ENCODE measurements around the gene ZDHHC1. TPM values are rescaled to one million over a fixed set of nuclear protein-coding genes. Genes with fewer than 3 reads are reported as not detected.

The ZDHHC1 gene
- total RNA-seq, 1 donor from 2014 or later: 4.6 TPM

- no peak overlapping the region for H3K4me3 Mint-ChIP-seq (ENCODE audit: unreplicated experiment)
- H3K27me3 Mint-ChIP-seq (ENCODE audit: unreplicated experiment): peaks cover 7% of the 10 kb centered on the region
These were observed 6.7 kb upstream of the ZDHHC1 start for GRCh38 chr16:67423015-67423414.

DNA sequence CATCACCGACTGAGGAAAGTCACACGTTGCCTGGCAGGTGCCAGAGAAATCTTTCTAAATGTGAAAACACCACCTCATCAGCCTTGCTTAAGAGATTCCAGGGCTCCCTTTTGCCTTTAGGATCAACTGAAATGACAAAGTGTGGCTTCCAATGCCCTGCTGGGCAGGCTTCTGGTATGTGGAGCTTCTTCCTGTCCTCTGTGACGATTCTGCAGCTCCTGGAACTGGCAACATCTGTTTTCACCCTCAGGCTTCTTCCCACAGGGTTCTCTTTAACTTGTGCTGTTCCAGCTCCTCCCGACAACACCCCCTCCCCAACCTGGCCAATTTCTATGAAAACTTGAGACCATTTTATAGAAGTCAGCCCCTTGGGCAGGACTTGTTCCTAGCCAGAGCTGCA lies 4.8 kb upstream of the ZDHHC1 start:
- H3K27ac Mint-ChIP-seq (ENCODE audit: unreplicated experiment): no peak overlapping the region
- TF ChIP-seq CTCF (IDR thresholded peaks at IDR 0.05; ENCODE audit: partially characterized antibody, unreplicated experiment): no peak
- H3K36me3 Mint-ChIP-seq (ENCODE audit: unreplicated experiment): no peaks in the 10 kb centered on the region
- H3K4me3 Mint-ChIP-seq (ENCODE audit: unreplicated experiment): no peak overlapping the region
- H3K9me3 Mint-ChIP-seq (ENCODE audit: unreplicated experiment): peaks cover 5% of the 10 kb centered on the region
- H3K4me1 Mint-ChIP-seq (ENCODE audit: low read depth, unreplicated experiment): peaks cover 26% of the 10 kb centered on the region
- peaks cover 4% of the 10 kb centered on the region for H3K27me3 Mint-ChIP-seq (ENCODE audit: unreplicated experiment)
- no peak for DNase-seq

More at GRCh38 chr16:67423015-67423414, 6.7 kb upstream of the ZDHHC1 start:
- no peak for DNase-seq
- H3K27ac Mint-ChIP-seq (ENCODE audit: unreplicated experiment): no peak overlapping the region
- H3K9me3 Mint-ChIP-seq (ENCODE audit: unreplicated experiment): peaks cover 7% of the 10 kb centered on the region
- H3K4me1 Mint-ChIP-seq (ENCODE audit: low read depth, unreplicated experiment): peaks cover 30% of the 10 kb centered on the region
- TF ChIP-seq CTCF (IDR thresholded peaks at IDR 0.05; ENCODE audit: partially characterized antibody, unreplicated experiment): no peak
- H3K36me3 Mint-ChIP-seq (ENCODE audit: unreplicated experiment): no peaks in the 10 kb centered on the region

GRCh38 chr16:67419931-67420330 lies 3.7 kb upstream of the ZDHHC1 start:
- no peak for DNase-seq
- Mint-ChIP-seq H3K27ac (ENCODE audit: unreplicated experiment) (no peak overlapping the region), H3K27me3 (ENCODE audit: unreplicated experiment) (peaks cover 4% of the 10 kb centered on the region), H3K36me3 (ENCODE audit: unreplicated experiment) (no peaks in the 10 kb centered on the region), H3K9me3 (ENCODE audit: unreplicated experiment) (peaks cover 5% of the 10 kb centered on the region), H3K4me1 (ENCODE audit: low read depth, unreplicated experiment) (peaks cover 21% of the 10 kb centered on the region), H3K4me3 (ENCODE audit: unreplicated experiment) (no peak overlapping the region)
- TF ChIP-seq CTCF (IDR thresholded peaks at IDR 0.05; ENCODE audit: partially characterized antibody, unreplicated experiment): no peak

GRCh38 chr16:67419502-67419901 lies 3.2 kb upstream of the ZDHHC1 start:
- DNase-seq: no peak
- no peak overlapping the region for H3K27ac Mint-ChIP-seq (ENCODE audit: unreplicated experiment)

More at GRCh38 chr16:67419502-67419901, 3.2 kb upstream of the ZDHHC1 start:
- Mint-ChIP-seq H3K9me3 (ENCODE audit: unreplicated experiment) (peaks cover 5% of the 10 kb centered on the region), H3K36me3 (ENCODE audit: unreplicated experiment) (no peaks in the 10 kb centered on the region), H3K4me1 (ENCODE audit: low read depth, unreplicated experiment) (peaks cover 17% of the 10 kb centered on the region), H3K4me3 (ENCODE audit: unreplicated experiment) (peak overlapping the region; percentile 18), H3K27me3 (ENCODE audit: unreplicated experiment) (peaks cover 4% of the 10 kb centered on the region)
- TF ChIP-seq CTCF (IDR thresholded peaks at IDR 0.05; ENCODE audit: partially characterized antibody, unreplicated experiment): no peak
